Effector CD4-positive, alpha-beta T cell (primary cell): ENCODE measurements around the gene CASS4.

Source experiments
- DNase-seq: peaks from one replicate; pipeline ENCODE4 v3.0.0-alpha.2; 2020

The CASS4 gene

DNA sequence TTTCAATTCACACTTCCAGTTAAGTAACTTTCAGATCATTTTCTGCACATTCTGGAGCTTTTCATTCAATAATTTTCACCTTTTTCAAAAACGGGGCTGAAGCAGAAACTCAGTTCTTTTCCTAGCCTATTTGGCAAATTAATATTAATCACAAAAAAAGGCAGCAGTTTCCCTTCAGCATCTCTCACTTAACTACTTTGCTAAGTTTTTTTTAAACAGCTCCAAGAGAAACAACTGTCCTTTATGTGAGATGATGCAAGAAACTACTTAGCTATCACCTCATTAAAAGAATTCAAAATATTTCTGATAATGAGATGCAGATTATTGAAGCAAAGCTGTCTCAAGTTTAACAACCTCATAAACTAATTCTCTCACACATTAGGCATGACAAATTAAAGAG is 11.8 kb downstream of the CASS4 start:
- no peak for DNase-seq

DNA sequence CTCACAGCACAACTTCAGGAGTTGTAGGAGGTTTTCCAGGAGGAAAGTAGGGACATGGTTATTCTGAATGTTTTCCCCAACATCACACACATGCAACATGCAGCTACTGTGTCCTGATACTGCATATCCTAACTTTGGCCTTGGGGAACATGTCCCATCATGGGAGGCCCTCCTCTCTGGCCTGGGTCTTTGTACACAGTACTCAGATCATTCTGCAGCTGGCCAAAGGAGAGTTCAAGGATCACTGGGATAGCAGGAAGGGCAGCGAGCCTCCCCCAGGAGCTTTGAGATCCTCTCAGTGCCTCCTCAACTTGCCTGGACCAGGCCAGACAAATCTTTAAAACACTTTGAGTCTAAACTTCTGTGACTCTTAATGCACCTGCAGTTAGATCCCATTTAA is 12.9 kb downstream of the CASS4 start:
- DNase-seq = no peak

DNA sequence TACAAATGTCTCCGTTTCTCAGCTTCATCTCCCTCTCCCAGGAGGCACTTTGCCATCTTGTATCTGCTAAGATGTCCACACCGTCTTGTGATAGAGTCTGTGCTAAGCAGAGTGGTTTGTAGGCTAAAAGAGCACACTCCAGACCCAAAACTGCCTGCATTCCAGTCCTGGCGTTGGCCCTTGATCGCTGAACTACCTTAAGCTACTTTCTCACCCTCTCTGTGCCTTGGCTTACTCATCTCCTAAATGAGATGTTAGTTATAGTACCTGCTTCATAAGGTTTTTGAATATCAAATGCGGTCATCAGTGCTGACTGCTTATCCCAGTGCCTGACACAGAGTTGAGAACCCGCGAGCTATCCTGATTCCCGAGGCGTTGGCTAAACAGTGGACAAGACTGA is 14.0 kb downstream of the CASS4 start:
- no peak for DNase-seq

DNA sequence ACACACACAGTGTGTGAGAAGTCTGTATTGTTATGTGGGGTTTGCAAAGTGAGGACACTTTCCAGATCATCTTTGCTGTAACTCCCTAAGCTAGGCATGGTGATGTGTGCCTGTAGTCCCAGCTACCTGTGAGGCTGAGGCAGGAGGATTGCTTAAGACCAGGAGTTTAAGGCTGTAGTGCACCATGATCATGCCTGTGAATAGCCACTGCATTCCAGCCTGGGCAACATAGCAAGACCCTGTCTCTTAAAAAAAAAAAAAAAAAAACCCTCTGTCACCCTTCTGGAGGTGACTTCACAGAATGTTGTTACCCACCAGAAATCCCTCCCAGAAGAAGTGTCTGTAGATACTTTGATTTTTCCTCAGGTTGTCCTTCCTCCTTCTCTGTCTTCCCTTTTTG is 14.9 kb downstream of the CASS4 start:
- no peak for DNase-seq

DNA sequence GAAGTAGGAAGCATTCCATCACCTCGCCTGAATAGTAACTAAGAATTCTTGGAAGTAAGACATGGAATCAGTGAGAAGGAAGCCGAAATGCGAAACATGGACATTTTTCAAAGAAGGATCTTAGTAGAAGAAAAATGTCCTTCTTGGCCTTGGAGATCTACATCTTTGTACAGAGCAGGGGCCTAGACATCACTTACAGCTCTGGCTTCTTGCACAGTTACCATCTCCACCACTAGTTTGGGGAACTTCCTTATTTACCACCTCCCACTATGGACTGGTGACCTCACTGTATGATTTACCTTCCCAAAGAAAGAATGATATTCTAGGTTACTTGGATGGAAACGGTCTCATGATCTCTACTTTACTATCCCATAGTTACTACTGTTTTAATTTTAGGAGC is 15.7 kb downstream of the CASS4 start:
- no peak for DNase-seq

DNA sequence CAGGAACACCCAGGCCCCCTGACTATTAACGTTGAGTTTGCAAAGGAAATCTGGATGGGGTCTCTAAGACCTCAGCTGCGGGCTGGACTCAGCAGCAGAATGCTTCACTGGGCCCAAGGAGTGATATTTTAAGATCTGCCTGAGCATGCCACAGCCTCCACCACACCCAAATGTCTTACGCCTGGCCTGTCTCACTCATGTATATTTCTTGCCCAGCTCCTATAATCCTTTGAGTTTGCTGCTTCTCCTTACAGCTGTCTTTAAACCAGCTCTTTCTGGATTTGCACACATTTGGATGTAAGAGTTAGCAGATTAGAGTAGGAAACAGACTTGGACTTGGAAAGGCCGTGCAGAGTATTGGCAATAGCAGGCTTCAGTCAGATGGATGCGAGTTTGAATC is 16.4 kb downstream of the CASS4 start:
- DNase-seq = no peak

DNA sequence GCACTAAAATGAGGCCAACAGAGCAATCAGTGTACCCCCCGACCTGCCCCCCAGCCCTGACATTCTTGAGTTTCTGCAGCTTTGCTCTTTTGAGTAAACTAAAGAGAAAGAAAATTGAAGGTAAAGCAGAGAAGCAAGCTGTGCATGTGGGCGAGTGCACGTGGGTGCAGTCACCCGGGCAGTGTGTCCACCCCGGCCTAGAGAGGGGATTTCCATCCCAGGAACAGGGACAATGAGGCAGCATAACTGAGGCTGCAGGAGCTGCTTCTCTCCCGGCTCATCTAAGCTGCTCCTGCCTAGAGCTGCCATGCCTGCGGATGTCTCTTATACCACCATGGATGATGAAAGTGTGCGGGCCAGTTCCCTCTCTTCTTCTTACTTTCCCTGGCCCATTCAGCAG is 16.8 kb downstream of the CASS4 start:
- no peak for DNase-seq

DNA sequence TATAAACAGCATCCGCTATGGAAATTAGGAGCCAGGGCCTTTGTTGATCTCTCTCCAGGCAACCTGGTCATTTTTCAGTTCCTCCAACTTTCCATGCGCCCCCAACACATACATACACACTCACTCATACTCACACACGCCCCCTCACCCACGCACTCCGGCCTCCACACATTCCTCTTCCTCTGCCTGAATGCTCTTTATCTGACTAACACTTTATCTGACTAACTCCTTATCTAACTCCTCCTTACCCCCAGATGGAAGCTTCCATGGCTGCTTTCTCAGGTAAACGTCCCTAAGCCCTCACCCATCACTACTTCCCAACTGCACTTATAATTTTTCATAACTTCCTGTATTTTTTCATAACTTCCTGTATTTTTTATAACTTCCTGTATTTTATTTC is 17.4 kb downstream of the CASS4 start:
- DNase-seq = no peak

DNA sequence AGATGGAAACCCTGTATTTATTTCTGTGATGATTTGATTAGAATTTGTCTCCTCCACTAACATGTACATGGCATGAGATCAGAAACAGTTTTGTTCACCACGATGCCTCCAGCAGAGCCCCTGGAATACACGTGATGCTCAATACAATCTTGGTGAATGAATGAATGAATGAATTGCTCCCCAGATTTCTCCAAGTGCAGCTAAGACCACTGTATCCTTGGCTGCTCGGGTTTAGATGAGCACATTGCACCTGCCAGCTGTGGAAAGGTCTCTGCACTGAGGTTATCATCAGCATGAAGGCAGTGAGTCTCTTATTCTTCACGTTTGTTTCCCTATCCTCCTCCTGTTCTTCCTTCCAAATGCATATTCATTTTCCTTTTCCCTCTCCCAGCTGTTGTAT is 17.9 kb downstream of the CASS4 start:
- DNase-seq = no peak

DNA sequence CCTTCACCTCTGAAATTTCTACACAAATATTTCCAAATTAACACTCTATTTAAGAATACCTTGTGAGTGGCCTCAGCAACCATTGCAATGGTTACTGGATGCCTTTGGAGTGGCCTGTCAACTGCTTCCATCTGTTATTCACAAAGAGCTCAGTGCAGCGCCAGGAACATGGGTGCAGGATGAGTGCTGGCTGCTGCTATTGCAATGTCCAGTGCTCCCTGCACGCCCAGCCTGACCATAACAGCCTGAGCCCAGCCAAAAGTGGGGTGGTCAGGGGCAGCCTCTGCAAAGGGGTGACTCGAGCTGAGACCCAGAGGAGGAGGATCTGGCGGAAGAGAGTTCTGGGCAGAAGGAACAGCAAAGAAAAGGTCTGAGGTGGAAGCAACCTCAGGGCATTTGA is 18.4 kb downstream of the CASS4 start:
- DNase-seq = no peak

DNA sequence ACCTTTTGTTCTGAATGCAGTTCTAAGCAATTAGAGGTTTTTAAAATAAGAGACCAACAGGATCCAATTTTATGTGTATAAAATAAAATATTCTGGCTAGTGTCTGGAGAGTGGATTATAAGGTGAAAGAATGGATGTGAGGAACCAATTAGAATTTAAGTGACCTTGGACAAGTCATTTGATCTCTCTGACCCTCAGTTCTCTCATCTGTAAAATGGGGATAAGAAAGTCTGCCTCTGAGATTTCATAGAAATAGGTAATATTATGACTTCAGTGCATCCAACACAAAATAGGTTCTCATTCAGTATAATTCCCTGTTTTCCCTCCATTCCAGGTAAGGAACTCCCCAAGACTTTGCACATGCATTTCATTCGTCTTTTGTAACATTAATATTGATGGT is 18.9 kb downstream of the CASS4 start:
- no peak for DNase-seq

DNA sequence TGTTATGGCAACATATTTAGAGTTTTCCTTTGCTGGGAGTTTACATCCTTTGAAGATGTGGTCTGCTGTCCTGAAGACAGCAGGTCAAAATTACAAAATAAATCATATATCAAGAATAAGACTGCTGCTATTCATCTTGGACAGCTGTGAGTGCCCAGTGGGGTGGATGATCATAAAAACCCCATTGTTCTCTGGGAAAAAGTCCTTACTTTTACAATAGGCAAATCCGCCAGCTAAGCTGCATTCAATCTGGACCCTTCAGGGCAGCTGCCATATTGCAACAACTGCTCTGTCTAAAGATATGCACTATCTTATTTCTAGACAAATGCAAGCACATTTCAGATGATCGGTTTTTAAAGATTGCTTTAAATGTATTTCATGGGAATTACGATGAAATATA is 19.4 kb downstream of the CASS4 start:
- no peak for DNase-seq

DNA sequence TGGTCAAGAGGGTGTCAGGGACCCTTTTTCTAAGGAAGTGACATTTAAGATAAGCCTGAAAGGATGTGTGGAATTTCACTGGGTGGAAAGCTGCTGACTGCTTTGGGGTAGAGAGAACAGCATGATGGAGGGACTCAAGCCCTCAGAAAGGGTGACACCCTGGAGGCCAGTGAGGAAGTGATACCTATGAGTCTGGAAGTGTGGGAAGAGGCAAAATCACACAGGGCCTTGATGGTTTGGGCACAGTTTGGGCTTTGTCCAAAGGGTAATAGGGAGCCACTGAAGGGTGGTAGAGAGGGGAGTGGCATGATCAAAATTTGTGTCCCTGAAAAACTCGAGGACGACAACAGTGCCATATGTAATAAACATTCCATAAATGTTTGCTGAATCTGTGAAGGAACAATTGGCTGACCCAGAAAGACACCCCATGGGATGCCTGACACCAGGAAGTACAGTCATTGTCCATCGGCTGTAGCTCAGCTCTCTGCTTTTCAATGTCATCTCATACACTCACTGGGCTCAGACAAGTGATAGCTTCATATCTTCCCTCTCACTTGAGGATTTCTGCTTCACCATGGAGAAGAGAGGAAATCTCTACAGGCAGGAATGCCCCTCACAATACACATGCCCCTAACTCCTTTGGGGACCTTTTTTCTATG is 21.3 kb downstream of the CASS4 start:
- no peak for DNase-seq

DNA sequence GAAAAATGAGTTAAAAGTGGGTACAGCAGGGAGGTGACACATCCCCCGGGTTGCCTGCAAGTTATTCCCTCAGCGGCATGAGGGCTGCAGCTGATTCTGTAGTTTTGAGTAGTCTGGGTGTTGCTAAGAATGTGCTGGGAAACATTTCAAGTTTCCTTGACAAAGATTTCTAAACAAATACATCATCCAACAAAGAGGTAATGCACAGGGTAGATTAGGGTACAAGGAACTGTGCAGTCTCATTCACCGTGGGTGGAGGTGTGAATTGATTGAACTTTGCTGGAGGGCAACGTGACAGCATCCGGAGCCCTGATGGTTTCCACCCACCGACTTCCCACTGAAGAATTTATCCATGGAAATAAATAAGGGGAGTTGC is 21.8 kb downstream of the CASS4 start:
- DNase-seq = no peak

DNA sequence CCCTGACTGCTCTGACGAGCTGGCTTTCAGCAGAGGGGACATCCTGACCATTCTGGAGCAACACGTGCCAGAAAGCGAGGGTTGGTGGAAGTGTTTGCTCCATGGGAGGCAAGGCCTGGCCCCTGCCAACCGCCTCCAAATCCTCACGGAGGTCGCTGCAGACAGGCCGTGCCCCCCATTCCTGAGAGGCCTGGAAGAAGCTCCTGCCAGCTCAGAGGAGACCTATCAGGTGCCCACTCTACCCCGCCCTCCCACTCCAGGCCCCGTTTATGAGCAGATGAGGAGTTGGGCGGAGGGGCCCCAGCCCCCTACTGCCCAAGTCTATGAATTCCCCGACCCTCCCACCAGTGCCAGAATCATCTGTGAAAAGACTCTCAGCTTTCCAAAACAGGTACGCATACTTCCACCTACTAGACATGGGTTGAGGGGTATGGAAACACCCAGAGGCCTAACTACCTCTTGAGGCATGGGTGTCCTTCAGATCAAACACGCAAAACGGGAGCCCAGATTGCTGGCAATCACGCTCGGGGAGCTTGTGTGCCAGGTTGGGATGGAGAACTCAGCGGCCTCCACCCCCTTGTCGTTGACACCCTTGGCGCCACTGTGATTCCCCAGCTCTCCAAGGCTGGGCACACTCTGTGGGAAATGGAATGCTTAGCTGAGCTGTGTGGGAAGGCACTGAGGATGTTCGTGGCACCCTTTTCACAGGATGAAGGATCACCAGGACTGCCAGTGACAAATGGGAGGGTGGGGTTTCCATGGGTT is 25.3 kb downstream of the CASS4 start:
- no peak for DNase-seq

DNA sequence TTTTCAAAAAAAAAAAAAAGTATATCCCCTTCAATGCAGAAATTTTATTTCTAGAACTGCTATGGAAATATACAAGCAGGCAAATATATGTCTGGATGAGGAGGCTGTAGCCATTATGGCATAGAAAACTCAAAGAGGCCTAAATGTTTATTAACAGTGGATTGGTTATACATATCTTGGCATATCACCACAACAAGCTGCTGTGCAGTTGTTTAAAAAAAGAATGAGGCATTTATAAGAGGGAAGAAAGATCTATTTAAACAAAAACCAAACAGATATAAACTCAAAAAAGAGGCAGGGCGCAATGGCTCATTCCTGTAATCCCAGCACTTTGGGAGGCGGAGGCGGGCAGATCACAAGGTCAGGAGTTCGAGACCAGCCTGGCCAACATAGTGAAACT is 26.2 kb downstream of the CASS4 start:
- no peak for DNase-seq

DNA sequence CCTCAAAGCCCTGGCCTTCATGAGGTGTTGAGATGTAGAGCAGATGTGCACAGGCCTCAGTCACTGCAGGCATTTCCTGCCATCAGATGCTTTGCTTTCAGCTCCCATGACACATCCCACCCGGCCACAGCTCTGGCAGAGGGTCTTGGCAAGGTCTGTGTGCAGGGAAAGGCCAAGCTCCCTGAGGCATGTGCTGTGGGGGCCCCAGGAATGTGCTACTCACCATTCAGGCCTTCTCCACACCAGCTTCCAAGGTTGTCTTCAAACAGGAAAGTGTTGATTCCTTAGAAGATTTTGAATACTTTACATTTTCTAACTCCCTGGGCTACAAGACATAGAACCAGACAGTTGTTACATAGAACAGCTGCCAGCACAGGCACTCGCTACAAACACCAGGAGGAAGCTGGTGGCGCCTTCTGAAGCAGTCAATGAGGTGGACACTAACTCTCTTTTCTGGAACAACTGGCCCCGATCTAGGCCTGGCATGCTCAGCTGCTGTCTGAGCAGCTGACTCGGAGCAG is 27.8 kb downstream of the CASS4 start:
- no peak for DNase-seq

DNA sequence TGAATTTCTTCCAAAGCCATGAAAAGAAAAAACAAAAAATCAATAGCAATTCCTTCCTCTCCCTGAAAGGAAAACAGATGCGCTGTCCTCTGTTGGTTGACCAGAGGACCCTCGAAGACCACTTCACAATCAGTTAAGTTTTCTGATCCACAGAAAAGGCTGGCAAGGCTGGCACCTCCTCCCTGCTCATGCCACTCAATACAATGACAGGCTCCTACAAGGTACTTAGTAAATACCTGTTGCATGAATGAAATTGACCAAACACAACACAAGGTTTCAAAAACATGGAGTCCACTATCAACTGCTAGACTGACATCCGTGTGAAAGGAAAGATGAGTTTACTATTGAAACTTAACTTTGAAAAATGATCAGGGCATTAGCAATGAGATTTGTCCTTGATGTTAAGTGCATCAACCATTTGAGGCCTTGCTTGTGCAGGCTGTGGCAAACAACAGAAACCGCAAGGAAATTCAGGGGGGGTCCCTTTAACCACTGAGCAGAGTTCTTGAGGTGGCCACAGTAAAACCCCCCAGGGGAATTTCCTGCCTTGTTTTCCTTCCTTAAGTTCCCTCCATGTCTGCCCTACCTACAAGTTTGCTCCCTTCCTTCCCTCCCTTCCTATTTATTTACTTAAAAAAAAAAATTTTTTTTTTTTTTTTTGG is 28.4 kb downstream of the CASS4 start:
- DNase-seq = peak; percentile 38

DNA sequence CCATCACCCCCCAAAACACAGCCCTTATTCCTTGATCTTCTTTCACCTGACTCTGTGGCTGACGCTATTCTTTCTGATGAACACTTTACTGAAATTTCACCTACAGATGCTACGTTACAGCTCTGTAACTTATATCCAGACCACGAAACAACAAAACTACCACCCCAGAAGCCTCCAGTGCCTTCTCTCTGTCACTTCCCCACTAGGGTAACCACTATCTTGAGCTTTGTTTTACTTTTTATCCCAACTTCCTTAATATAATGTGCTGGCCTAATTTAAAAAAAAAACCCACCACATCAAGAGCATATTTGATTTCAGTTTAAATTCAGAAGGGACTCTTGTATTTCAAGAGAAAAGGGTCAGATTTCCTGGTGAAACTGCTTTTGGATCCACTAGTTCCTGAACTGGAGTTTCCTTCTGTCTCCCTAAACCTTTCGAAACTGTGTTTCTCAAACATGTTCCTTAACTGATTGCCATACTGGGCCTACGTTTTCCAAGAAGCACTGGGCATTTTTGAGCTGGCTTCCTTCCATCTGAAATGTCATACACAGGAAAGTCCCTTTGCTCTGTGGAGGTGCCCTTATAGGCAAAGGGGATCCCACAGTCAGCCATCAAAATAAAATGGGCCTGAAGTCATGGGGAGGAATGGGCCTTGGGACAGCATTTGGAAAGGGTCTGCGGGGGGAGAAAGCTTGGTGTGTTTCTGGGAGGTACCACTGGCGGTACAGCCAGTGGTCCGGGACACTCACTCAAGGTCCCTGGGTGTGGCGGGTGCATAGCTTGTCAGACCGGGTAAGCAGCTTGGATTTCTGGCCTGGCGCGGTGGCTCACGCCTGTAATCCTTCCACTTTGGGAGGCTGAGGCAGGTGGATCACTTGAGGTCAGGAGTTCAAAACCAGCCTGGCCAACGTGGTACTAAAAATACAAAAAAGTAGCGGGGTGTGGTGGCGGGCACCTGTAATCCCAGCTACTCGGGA is 30.6 kb downstream of the CASS4 start:
- no peak for DNase-seq

DNA sequence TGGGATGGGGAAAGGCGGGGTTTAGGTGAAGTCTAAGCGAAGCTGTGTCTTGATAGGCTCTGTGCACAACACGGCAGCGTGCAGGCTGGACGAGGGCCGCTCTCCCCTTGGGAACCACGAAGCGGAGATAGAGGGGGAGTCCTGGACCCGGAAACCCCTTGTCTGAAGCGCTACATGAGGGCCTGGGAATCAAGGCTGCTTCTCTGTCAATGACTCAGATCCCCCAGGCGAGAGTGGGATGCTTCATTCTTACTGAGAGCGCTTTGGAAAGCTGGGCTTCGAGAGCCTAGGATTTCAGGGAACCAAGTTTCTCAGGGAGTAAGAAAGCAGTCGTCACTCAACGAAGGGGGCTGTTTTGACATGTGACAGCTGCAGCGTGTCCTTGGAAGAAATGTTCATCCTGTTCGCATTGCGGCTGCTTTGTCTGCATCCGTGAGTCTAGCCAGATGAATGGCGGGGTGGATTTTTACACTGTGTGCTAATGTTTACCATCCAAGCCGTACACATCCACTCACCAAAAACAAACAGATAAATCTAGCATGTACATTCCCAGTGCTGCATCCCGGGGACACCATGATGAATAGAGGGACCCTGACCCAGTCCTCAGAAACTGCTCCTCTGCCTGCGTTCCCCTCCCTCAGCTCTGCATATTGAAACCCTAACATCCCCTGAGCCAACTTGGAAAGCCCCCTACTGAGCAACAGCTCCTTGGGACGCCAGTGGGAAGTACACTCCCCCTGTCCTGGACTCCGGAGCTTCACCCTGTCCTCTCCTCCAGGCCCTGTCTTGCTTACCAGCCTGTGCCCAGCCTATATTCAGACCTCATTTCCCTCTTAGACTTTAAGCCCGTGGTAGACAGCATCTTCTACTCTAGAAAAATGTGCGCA is 31.8 kb downstream of the CASS4 start:
- DNase-seq = no peak

DNA sequence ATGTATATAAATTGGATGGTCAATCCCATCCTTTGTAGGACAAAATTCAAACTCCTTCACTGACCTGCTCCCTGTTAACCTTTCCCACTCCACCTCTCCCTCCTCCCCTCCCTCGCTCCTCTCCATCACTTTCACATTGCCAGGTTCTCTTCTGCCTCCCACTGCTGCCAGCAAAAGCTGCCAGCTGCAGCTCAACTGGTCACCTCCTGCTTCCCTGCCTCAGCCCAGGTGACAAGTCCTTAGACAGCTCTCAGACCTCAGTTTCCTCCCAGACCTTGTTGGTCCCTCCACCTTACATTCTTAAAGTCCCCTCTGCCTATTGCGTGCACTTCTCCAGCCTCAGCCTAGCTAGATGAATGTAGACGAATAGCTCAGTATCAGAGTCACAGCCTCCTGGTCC is 33.1 kb downstream of the CASS4 start:
- DNase-seq = no peak

DNA sequence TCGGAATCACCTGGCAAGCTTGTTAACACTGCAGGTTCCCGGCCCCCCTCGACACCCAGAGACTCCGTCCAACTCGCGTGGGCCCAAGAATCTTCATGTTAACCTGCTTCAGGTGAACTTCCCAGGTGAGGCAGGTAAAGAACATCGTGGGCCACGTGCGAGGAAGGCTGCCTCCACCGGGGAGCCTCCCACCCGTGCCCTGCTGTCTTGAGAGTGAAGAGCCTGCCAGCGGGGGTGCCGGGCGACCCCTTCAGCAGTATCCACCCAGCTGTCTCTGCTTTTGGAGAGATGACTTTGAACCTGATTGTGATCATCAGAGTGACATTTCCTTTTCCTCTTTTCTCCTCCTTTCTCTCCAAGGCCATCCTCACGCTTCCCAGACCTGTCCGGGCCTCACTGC is 33.5 kb downstream of the CASS4 start:
- DNase-seq = no peak
